Right lobe of liver (tissue), 4 donors: Measurements from ENCODE around the gene PURA.

Experiments
- POLR2A ChIP-seq: fragments of 450-650 bp; IDR thresholded peaks from one replicate; pipeline ENCODE4 v1.6.1; 2017; ENCODE audit warnings: antibody characterized with exemption, mild to moderate bottlenecking
- TF ChIP-seq, protein P1 (sequence below), 4 donors: fragments of 200-600 bp in 3 of 4; fragments of 450-650 bp in 1 of 4; IDR thresholded peaks; one replicate each; pipeline versions ENCODE4 v1.5.1 to v1.8.0; 2016 to 2022; ENCODE audit warnings: antibody characterized with exemption in 4 of 4, mild to moderate bottlenecking in 2 of 4
- donor health status: DM: no; HTN: no; CAD: no.
- donor health status: DM: no; HTN: no; CAD: no.
- donor health status: DM: no; HTN: yes; CAD: no.

GRCh38 chr5:140148508-140148907 is 34.6 kb downstream of the PURA start:
- TF ChIP-seq, protein P1, sequence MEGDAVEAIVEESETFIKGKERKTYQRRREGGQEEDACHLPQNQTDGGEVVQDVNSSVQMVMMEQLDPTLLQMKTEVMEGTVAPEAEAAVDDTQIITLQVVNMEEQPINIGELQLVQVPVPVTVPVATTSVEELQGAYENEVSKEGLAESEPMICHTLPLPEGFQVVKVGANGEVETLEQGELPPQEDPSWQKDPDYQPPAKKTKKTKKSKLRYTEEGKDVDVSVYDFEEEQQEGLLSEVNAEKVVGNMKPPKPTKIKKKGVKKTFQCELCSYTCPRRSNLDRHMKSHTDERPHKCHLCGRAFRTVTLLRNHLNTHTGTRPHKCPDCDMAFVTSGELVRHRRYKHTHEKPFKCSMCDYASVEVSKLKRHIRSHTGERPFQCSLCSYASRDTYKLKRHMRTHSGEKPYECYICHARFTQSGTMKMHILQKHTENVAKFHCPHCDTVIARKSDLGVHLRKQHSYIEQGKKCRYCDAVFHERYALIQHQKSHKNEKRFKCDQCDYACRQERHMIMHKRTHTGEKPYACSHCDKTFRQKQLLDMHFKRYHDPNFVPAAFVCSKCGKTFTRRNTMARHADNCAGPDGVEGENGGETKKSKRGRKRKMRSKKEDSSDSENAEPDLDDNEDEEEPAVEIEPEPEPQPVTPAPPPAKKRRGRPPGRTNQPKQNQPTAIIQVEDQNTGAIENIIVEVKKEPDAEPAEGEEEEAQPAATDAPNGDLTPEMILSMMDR (IDR thresholded peaks at IDR 0.05) = no peak
- no peak for TF ChIP-seq POLR2A
